HepG2 (cell line): ENCODE measurements around the gene ANTXR1. TPM values are rescaled to one million over a fixed set of nuclear protein-coding genes. Genes with fewer than 3 reads are reported as not detected.

Source experiments
- JUNB ChIP-seq: sonication (generic); formaldehyde crosslinking; IDR thresholded peaks from 2 replicates; pipeline ENCODE4 v1.8.0; 2022; ENCODE audit warnings: missing genetic modification reagents, mild to moderate bottlenecking, borderline replicate concordance
- NR2C2 ChIP-seq: sonication (generic); formaldehyde crosslinking; IDR thresholded peaks from 2 replicates; pipeline ENCODE4 v1.4.0; 2020; ENCODE audit warnings: missing genetic modification reagents, mild to moderate bottlenecking, moderate library complexity, borderline replicate concordance
- PRMT3 ChIP-seq: sonication (generic); formaldehyde crosslinking; IDR thresholded peaks from 2 replicates; pipeline ENCODE4 v1.8.1; 2022; ENCODE audit warnings: low read depth, mild to moderate bottlenecking, moderate library complexity, missing genetic modification reagents, borderline replicate concordance
- SNRNP70 ChIP-seq: fragments of 200-400 bp; formaldehyde crosslinking; IDR thresholded peaks from 2 replicates; pipeline ENCODE4 v1.6.1; 2017; ENCODE audit warnings: mild to moderate bottlenecking, low read depth, low read length, moderate library complexity
- U2AF2 ChIP-seq: fragments of 200-400 bp; formaldehyde crosslinking; IDR thresholded peaks from 2 replicates; pipeline ENCODE4 v1.6.1; 2017; ENCODE audit warnings: low read depth, mild to moderate bottlenecking, low read length
- ZNF207 ChIP-seq: fragments of 450-650 bp; IDR thresholded peaks from 2 replicates; pipeline ENCODE4 v1.6.1; 2016; ENCODE audit warnings: antibody characterized with exemption, borderline replicate concordance
- polyA plus RNA-seq, 8 experiments: library from polyadenylated mRNA; depleted of rRNA in 3 of 8; stranded (reverse) in 7 of 8; unstranded in 1 of 8; fragments of >200 nt; fragmentation: Illumina TruSeq in 4 of 8; extraction: Trizol in 4 of 8; gene quantifications; 2 replicates each; pipeline versions ENCODE4 v1.2.1 to v1.2.3, GENCODE V29; 2011 to 2016; ENCODE audit warnings: low read depth in 4 of 8, missing spikeins in 1 of 8, mixed read lengths in 1 of 8; ENCODE audit not compliant: insufficient read depth in 1 of 8
- total RNA-seq, 5 experiments: library from RNA; depleted of rRNA; stranded (reverse); fragments of >200 nt; fragmentation: Illumina TruSeq; extraction: Trizol; gene quantifications; 2 replicates each; pipeline ENCODE4 v1.2.3, GENCODE V29; 2016; ENCODE audit warnings: low read depth in 1 of 5
- TF ChIP-seq, protein P1 (sequence below): sonication (generic); formaldehyde crosslinking; conservative IDR thresholded peaks from 2 replicates; pipeline ENCODE4 v1.4.0; 2020; ENCODE audit warnings: missing genetic modification reagents
- TF ChIP-seq, protein P2 (sequence below): sonication (generic); formaldehyde crosslinking; IDR thresholded peaks from 2 replicates; pipeline ENCODE4 v1.4.0; 2020; ENCODE audit warnings: mild to moderate bottlenecking, missing genetic modification reagents
- TF ChIP-seq, protein P3 (sequence below): sonication (generic); formaldehyde crosslinking; IDR thresholded peaks from 2 replicates; pipeline ENCODE4 v1.5.0; 2020; ENCODE audit warnings: mild to moderate bottlenecking, missing genetic modification reagents
- TF ChIP-seq, protein P4 (sequence below): sonication (generic); formaldehyde crosslinking; IDR thresholded peaks from 2 replicates; pipeline ENCODE4 v1.5.0; 2020; ENCODE audit warnings: mild to moderate bottlenecking, missing genetic modification reagents, borderline replicate concordance
- TF ChIP-seq, protein P5 (sequence below): sonication (generic); formaldehyde crosslinking; IDR thresholded peaks from 2 replicates; pipeline ENCODE4 v1.9.0; 2021; ENCODE audit warnings: mild to moderate bottlenecking, missing genetic modification reagents

ANTXR1 gene
- total and polyA plus RNA-seq, 2 of the 13 experiments (the other 11 are each of a cell fraction or from before 2014, with no cell fraction given): 4.5 to 12.7 TPM

DNA sequence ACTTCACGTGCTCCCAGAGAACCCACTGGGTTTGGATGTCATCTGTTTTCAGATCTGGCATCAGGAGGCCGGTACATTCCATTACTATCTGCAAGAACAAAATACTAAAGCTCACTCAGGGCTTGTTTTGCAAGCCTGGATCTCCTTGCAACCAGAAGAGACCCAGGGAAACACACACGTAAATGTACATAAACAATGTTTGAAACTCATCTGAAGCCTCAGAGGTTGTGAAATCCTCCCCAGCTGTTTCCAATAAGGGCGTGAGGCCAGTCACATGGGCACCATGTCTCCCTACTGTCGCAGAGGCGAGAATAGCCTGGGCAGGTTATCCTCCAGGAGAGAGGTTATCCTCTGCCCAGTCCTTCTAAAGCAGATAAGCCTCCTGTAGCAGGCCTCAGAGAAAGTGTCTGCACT lies 187.1 kb downstream of the ANTXR1 start (continued):
- no peak for TF ChIP-seq SNRNP70
- TF ChIP-seq U2AF2: no peak
- TF ChIP-seq, protein P1, sequence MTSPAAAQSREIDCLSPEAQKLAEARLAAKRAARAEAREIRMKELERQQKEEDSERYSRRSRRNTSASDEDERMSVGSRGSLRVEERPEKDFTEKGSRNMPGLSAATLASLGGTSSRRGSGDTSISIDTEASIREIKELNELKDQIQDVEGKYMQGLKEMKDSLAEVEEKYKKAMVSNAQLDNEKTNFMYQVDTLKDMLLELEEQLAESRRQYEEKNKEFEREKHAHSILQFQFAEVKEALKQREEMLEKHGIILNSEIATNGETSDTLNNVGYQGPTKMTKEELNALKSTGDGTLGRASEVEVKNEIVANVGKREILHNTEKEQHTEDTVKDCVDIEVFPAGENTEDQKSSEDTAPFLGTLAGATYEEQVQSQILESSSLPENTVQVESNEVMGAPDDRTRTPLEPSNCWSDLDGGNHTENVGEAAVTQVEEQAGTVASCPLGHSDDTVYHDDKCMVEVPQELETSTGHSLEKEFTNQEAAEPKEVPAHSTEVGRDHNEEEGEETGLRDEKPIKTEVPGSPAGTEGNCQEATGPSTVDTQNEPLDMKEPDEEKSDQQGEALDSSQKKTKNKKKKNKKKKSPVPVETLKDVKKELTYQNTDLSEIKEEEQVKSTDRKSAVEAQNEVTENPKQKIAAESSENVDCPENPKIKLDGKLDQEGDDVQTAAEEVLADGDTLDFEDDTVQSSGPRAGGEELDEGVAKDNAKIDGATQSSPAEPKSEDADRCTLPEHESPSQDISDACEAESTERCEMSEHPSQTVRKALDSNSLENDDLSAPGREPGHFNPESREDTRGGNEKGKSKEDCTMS (CRISPR knock-in tag): no peak
- TF ChIP-seq NR2C2 (CRISPR knock-in tag): no peak; the same call in 1 of the 2 replicates
- TF ChIP-seq JUNB (CRISPR knock-in tag): no peak
- TF ChIP-seq, protein P2, sequence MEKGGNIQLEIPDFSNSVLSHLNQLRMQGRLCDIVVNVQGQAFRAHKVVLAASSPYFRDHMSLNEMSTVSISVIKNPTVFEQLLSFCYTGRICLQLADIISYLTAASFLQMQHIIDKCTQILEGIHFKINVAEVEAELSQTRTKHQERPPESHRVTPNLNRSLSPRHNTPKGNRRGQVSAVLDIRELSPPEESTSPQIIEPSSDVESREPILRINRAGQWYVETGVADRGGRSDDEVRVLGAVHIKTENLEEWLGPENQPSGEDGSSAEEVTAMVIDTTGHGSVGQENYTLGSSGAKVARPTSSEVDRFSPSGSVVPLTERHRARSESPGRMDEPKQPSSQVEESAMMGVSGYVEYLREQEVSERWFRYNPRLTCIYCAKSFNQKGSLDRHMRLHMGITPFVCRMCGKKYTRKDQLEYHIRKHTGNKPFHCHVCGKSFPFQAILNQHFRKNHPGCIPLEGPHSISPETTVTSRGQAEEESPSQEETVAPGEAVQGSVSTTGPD (CRISPR knock-in tag): no peak
- TF ChIP-seq, protein P3, sequence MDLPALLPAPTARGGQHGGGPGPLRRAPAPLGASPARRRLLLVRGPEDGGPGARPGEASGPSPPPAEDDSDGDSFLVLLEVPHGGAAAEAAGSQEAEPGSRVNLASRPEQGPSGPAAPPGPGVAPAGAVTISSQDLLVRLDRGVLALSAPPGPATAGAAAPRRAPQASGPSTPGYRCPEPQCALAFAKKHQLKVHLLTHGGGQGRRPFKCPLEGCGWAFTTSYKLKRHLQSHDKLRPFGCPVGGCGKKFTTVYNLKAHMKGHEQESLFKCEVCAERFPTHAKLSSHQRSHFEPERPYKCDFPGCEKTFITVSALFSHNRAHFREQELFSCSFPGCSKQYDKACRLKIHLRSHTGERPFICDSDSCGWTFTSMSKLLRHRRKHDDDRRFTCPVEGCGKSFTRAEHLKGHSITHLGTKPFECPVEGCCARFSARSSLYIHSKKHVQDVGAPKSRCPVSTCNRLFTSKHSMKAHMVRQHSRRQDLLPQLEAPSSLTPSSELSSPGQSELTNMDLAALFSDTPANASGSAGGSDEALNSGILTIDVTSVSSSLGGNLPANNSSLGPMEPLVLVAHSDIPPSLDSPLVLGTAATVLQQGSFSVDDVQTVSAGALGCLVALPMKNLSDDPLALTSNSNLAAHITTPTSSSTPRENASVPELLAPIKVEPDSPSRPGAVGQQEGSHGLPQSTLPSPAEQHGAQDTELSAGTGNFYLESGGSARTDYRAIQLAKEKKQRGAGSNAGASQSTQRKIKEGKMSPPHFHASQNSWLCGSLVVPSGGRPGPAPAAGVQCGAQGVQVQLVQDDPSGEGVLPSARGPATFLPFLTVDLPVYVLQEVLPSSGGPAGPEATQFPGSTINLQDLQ (CRISPR knock-in tag): no peak
- TF ChIP-seq, protein P4, sequence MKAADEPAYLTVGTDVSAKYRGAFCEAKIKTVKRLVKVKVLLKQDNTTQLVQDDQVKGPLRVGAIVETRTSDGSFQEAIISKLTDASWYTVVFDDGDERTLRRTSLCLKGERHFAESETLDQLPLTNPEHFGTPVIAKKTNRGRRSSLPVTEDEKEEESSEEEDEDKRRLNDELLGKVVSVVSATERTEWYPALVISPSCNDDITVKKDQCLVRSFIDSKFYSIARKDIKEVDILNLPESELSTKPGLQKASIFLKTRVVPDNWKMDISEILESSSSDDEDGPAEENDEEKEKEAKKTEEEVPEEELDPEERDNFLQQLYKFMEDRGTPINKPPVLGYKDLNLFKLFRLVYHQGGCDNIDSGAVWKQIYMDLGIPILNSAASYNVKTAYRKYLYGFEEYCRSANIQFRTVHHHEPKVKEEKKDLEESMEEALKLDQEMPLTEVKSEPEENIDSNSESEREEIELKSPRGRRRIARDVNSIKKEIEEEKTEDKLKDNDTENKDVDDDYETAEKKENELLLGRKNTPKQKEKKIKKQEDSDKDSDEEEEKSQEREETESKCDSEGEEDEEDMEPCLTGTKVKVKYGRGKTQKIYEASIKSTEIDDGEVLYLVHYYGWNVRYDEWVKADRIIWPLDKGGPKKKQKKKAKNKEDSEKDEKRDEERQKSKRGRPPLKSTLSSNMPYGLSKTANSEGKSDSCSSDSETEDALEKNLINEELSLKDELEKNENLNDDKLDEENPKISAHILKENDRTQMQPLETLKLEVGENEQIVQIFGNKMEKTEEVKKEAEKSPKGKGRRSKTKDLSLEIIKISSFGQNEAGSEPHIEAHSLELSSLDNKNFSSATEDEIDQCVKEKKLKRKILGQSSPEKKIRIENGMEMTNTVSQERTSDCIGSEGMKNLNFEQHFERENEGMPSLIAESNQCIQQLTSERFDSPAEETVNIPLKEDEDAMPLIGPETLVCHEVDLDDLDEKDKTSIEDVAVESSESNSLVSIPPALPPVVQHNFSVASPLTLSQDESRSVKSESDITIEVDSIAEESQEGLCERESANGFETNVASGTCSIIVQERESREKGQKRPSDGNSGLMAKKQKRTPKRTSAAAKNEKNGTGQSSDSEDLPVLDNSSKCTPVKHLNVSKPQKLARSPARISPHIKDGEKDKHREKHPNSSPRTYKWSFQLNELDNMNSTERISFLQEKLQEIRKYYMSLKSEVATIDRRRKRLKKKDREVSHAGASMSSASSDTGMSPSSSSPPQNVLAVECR: peak; percentile 51; the same call in 1 of the 2 replicates
- TF ChIP-seq, protein P5, sequence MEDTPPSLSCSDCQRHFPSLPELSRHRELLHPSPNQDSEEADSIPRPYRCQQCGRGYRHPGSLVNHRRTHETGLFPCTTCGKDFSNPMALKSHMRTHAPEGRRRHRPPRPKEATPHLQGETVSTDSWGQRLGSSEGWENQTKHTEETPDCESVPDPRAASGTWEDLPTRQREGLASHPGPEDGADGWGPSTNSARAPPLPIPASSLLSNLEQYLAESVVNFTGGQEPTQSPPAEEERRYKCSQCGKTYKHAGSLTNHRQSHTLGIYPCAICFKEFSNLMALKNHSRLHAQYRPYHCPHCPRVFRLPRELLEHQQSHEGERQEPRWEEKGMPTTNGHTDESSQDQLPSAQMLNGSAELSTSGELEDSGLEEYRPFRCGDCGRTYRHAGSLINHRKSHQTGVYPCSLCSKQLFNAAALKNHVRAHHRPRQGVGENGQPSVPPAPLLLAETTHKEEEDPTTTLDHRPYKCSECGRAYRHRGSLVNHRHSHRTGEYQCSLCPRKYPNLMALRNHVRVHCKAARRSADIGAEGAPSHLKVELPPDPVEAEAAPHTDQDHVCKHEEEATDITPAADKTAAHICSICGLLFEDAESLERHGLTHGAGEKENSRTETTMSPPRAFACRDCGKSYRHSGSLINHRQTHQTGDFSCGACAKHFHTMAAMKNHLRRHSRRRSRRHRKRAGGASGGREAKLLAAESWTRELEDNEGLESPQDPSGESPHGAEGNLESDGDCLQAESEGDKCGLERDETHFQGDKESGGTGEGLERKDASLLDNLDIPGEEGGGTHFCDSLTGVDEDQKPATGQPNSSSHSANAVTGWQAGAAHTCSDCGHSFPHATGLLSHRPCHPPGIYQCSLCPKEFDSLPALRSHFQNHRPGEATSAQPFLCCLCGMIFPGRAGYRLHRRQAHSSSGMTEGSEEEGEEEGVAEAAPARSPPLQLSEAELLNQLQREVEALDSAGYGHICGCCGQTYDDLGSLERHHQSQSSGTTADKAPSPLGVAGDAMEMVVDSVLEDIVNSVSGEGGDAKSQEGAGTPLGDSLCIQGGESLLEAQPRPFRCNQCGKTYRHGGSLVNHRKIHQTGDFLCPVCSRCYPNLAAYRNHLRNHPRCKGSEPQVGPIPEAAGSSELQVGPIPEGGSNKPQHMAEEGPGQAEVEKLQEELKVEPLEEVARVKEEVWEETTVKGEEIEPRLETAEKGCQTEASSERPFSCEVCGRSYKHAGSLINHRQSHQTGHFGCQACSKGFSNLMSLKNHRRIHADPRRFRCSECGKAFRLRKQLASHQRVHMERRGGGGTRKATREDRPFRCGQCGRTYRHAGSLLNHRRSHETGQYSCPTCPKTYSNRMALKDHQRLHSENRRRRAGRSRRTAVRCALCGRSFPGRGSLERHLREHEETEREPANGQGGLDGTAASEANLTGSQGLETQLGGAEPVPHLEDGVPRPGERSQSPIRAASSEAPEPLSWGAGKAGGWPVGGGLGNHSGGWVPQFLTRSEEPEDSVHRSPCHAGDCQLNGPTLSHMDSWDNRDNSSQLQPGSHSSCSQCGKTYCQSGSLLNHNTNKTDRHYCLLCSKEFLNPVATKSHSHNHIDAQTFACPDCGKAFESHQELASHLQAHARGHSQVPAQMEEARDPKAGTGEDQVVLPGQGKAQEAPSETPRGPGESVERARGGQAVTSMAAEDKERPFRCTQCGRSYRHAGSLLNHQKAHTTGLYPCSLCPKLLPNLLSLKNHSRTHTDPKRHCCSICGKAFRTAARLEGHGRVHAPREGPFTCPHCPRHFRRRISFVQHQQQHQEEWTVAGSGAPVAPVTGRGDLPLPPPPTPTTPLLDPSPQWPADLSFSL (CRISPR knock-in tag): no peak
- no peak for TF ChIP-seq ZNF207
- no peak for TF ChIP-seq PRMT3 (CRISPR knock-in tag)
